ENCODE measurements around the gene ERMARD. TPM values are rescaled to one million over a fixed set of nuclear protein-coding genes. Genes with fewer than 3 reads are reported as not detected.

The ERMARD gene
- total RNA-seq, 1 experiment from 2014 or later = 13.6 TPM

- H2BK5ac ChIP-seq (ENCODE audit: insufficient read length, low read length) = no peak overlapping the region
- no peak for TF ChIP-seq CTCF (conservative IDR thresholded peaks at IDR 0.05)
- no peak overlapping the region for H3K4ac ChIP-seq (ENCODE audit: low read depth, low read length)
- H3T11ph ChIP-seq (ENCODE audit: low read length) = no peak overlapping the region
- H3K9me3 Mint-ChIP-seq = peaks cover 24 to 25% of the 10 kb centered on the region in 2 experiments
- peaks cover 16 to 22% of the 10 kb centered on the region in 2 experiments for H3K4me1 Mint-ChIP-seq
- H2AK5ac ChIP-seq (ENCODE audit: insufficient read length, low read length) = no peak overlapping the region
- H3K36me3 Mint-ChIP-seq (ENCODE audit: insufficient read depth in 1 of 3, low read depth in 3 of 3) = peaks cover 5 to 23% (median 8%) of the 10 kb centered on the region in 3 experiments
- H2BK120ac ChIP-seq (ENCODE audit: low read depth, low read length, poor library complexity, severe bottlenecking) = no peak overlapping the region
- no peak overlapping the region for H3K4me2 ChIP-seq (ENCODE audit: insufficient read depth, insufficient read length, low read length)
- 0 out of 2 replicates have a peak overlapping the region, but pooled peaks have one; percentile 46 for H3K14ac ChIP-seq (ENCODE audit: insufficient read depth, low read length)
- H3K9ac ChIP-seq (ENCODE audit: extremely low read depth, insufficient read length, low read length) = no peak overlapping the region
- H4K91ac ChIP-seq (ENCODE audit: insufficient read length, low read depth, low read length) = no peak overlapping the region
- no peak overlapping the region for H2AFZ ChIP-seq (ENCODE audit: low read length)
- no peak overlapping the region for H3K18ac ChIP-seq (ENCODE audit: insufficient read length, low read depth, low read length)
- H2BK15ac ChIP-seq (ENCODE audit: low read depth, low read length) = no peak overlapping the region
- H2BK12ac ChIP-seq (ENCODE audit: insufficient read length, low read depth, low read length) = no peak overlapping the region
- no peaks in the 10 kb centered on the region for H3K79me1 ChIP-seq (ENCODE audit: insufficient read depth, low read depth, low read length, poor library complexity, severe bottlenecking)
- H3K9me3 ChIP-seq (ENCODE audit: control insufficient read depth, low read depth, low read length) = no peaks in the 10 kb centered on the region
- H4K20me1 ChIP-seq (ENCODE audit: control insufficient read depth, insufficient read depth, insufficient read length) = no peaks in the 10 kb centered on the region
- no peaks in the 10 kb centered on the region for H3K23me2 ChIP-seq (ENCODE audit: insufficient read length, low read depth, low read length, poor library complexity, severe bottlenecking)
- no peak overlapping the region for H2BK20ac ChIP-seq (ENCODE audit: low read depth, low read length, poor library complexity, severe bottlenecking)
- H3K27ac Mint-ChIP-seq = no peak overlapping the region
- H3K27ac ChIP-seq (ENCODE audit: insufficient read length, low read depth, low read length) = no peak overlapping the region
- no peak overlapping the region for H3K23ac ChIP-seq (ENCODE audit: insufficient read length, low read depth, low read length)
- no peak overlapping the region for H3K4me3 Mint-ChIP-seq
- no peak for DNase-seq
- no peak overlapping the region for H4K8ac ChIP-seq (replicated peaks; ENCODE audit: insufficient read length, low read depth, low read length)
- H3K79me2 ChIP-seq (ENCODE audit: insufficient read depth, low read length) = no peaks in the 10 kb centered on the region
- no peak overlapping the region for H3K56ac ChIP-seq (ENCODE audit: insufficient read length, low read depth, low read length)
- H3K27me3 Mint-ChIP-seq (ENCODE audit: low read depth) = peaks cover 11% of the 10 kb centered on the region
- no CpG with 5 or more reads among the region's 17 CpGs for WGBS (ENCODE audit: extremely low coverage, insufficient read length, low lambda C conversion rate)
- no peak overlapping the region for H4K5ac ChIP-seq (ENCODE audit: insufficient read length, low read depth, low read length)
- no peaks in the 10 kb centered on the region for H3K27me3 ChIP-seq (ENCODE audit: insufficient read depth, low read length)
- H3K4me1 ChIP-seq (ENCODE audit: insufficient read depth, low read length) = no peaks in the 10 kb centered on the region
Observed at GRCh38 chr6:169812257-169812644, 60.8 kb downstream of the ERMARD start.
